IPS-NIHi7 (cell line): ENCODE results near the gene LRPAP1.

Experiments
- DNase-seq: peaks from one replicate; pipeline ENCODE4 v3.0.0; 2012; ENCODE audit warnings: mixed read lengths; ENCODE audit errors: extremely low spot score

LRPAP1 gene

DNA sequence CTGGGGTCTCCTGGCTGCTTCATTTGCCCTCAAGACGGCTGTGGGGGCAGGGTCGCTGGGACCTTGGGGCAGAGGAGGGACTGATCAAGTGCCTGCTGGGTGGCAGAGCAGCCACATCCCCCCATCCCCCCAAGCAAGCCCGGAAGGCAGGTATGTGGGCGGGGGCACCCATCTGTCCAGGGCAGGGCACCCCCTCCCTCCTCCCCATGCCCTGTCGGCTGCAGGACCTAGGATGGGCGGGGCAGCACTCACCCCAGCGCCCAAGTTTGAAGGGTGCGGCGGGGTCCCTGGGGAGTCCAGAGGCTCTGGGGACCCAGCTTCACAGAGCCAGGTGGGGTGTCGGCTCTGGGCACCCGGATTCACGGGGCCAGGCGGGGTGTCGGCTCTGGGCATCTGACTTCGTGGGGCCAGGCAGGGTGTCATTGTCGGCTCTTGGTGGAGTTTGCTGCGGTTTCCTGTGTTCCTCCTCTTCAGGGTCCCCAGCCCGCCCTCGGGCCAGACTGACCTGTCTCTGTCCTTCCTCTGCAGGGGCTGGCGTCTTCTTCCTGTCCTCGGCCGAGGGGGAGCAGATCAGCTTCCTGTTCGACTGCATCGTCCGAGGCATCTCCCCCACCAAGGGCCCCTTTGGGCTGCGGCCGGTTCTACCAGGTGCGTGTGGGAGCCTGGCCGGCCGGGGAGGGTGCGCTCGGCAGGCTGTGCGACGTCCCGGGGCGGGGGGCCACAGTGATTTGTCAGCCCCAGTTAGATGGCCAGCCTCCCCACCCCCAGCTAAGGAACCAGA, 47.0 kb downstream of the LRPAP1 start:
- no peak for DNase-seq

- no peak for DNase-seq
Observed at GRCh38 chr4:3484057-3484973, 47.9 kb downstream of the LRPAP1 start.

DNA sequence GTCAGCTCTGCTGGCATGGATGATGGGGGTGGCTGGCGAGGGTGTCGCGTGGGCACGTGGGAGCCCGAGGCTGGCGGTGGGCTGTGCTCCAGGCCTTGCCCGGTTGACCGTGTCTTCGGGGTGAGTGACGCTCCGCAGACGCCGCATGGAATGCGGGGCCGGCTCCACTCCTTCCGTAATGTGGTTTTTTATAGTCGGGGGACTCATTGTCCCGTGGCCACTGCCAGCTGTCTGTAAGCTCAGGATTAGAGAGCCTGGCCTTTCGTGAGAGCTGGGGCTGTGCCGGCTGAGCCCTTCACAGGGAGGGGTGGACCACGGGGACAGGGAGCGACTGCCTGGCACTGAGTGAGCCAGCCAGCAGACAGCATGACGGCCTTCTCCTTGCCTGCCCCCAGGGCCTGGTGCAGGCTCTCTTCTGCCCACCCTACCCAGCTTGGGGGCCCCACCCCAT, 48.7 kb downstream of the LRPAP1 start:
- no peak for DNase-seq

- DNase-seq: no peak
Observed at GRCh38 chr4:3482707-3483106, 49.5 kb downstream of the LRPAP1 start.

DNA sequence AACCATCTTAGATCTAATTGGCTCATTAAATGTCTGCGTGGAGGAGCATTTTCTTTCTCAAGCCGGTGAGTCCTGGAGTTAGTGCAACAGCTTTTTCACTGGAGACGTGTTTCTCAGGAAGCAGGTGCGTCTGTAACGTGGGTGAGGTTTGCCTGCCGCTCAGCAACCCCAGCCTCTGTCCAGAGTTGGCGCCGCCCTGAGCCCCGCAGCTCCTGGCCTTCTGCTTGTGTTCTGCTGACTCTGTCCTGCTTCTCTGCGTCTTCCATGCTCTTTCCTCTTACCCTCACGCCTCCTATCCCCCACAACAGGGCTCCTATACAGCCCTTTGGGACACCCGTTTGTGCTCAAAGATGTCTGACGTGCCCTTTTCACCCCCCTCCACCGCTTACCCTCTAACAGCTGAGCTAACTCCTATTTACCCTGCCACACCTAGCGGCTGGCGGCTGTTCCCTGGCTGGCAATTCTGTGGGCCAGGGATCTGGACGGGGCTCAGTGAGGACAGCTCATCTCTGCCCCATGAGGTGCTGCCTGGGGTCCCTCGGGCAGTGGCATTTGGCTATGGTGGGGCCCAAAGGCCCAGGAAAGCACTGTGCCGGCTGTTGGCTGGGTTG, 50.3 kb downstream of the LRPAP1 start:
- DNase-seq: no peak

DNA sequence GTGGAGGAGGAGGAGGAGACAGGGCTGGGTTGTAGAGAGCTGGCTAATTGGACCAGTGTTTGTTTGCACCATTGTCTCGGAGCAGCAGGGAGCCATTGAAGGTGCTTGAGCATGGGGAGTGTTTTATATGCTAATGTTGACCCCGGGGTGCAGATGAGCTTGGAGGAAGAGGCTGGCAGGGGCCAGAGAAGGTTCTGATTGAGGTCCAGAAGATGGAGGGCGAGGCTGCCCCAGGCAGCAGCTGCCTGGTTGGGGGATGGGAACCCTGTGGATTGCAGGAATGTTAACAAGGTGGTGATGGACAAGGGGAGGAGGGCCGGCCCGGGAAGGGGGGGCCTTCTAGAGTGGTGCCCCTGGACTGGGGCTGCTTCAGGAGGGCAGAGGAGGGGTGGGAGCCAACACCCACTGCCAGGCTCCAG, 51.1 kb downstream of the LRPAP1 start:
- DNase-seq: peak; percentile 61

DNA sequence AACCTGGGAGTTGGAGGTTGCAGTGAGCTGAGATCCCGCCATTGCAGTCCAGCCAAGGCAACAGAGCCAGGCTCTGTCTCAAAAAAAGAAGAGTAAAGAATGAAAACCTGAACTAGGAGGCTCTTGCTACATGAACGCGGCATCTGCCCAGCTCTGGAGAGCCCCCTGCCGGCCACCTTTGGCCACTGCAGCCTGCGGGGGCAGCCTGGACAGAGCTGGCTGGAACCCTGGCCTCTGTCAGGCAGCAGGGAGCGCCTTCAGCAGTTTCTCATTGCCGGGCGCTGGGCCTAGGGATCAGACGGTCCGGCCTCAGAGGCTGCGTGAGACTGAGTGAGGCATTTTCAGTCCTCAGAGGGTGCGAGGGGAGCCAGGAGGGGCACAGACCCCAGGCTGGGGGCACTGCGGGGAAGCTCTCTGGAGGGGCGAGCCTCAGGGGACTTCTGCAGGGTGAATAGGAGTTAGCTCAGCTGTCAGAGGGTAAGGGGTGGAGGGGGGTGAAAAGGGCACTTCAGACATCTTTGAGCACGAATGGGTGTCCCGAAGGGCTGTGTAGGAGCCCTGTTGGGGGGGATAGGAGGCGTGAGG, 51.6 kb downstream of the LRPAP1 start:
- DNase-seq: peak; percentile 97

GRCh38 chr4:3479358-3480101, 52.7 kb downstream of the LRPAP1 start:
- no peak for DNase-seq

- no peak for DNase-seq
Observed at GRCh38 chr4:3478446-3479357, 53.5 kb downstream of the LRPAP1 start.

GRCh38 chr4:3477750-3478430, 54.3 kb downstream of the LRPAP1 start:
- no peak for DNase-seq

GRCh38 chr4:3476936-3477749, 55.1 kb downstream of the LRPAP1 start:
- DNase-seq: no peak

DNA sequence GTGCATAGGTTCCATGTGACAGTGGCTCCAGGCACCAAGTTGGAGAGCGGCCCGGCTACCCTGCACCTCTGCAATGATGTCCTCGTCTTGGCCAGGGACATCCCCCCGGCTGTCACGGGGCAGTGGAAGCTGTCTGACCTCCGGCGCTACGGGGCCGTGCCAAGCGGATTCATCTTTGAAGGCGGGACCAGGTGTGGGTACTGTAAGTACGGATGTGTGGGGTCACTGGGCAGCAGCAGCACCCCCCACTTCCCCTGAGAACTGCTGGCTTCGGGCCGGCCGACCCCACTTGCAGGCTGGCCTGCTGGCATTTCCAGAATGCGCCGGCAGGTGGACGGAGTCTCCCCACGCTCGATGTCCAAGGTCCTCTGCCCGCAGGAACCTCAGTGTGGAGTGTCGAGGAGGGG, 55.9 kb downstream of the LRPAP1 start:
- DNase-seq: no peak

DNA sequence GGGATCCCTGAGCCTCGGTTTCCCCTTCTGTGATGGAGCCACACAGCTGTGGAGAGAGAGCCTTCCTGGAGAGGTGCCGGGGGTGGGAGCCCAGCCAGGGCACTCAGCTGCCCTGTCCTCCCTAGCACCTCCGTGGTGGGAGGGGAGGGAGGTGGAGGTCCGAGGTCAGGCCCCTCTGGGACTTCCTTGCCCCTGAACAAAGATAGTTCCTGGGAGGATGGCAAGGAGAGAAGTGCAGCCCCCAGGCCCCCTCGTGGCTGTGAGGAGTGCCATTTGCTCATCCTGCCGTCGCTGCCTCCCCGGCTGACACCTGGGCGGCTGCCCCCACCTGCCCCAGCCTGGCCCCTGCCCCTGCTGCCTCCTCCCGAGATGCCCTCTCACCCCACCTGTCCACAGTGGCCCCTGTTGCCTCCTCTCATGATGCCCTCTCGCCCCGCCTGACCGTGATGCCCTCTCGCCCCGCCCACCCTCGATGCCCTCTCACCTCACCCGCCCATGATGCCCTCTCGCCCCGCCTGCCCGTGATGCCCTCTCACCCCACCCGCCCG, 56.4 kb downstream of the LRPAP1 start:
- DNase-seq: no peak

DNA sequence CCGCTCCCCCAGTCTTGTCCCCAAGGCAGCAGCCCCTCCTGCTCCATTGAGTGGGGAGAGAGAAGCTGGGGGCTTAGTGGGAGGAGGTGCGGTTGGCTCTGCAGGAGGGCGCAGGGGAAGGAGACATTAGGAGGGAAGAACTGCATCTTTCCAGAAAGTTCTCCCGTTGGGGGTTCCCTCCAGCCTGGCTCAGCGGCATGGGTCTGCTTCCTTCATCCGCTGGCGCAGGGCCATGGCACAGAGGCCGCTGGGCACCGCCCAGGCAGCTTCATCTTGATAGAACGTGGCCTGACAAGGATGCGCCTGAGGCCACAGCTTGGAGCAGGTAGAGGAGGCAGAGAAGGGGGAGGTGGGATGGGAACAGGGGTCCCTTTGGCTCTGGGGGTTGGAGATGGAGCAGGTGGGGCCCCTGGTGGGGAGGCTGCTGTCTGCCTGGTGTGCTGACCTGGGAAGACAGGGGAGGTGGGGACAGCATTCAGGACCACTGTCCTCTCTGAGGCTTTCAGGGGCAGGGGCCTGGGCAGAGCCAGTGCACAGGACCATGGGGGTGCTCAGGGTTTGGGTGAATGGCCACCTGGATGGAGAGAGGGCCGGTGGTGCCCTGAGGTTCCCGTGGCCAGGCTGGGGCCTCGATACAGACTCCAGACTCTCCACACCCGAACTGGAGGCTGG, 57.0 kb downstream of the LRPAP1 start:
- DNase-seq: no peak

DNA sequence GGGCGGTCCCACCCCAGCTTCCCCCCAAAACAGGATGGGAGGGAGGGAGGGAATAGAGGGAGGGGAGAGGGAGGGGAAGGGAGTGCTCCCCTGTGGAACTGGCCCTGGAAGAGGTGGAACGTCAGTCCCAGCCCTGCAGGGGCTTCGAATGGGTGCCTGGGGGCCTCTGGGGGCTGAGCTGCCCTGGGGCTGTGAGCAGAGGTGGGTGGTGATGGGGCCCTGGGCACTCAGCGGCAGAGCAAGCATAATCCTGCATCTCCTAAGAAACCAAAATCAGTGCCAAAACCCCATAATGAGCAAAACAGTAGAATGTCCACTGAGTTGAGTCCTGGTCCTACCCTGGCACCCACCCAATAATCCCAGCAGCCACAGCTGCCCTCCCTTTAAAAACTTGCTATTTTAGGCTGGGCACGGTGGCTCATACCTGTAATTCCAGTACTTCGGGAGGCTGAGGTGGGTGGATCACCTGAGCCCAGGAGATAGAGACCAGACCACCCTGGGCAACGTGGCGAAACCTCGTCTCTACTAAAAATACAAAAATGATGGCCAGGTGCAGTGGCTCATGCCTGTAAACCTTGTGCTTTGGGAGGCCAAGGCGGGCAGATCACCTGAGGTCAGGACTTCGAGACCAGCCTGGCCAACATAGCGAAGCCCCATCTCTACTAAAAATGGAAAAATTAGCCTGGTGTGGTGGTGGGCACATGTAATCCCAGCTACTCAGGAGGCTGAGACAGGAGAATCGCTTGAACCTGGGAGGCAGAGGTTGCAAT, 58.0 kb downstream of the LRPAP1 start:
- DNase-seq: no peak

GRCh38 chr4:3473181-3473950, 58.9 kb downstream of the LRPAP1 start:
- no peak for DNase-seq
